HG03064 (cell line): ENCODE measurements around the gene KCNC3.

Experiments used
- ATAC-seq: cut with Tn5 transposase; IDR thresholded peaks from one replicate; pipeline ENCODE4 v1.9.1; 2021; ENCODE audit warnings: low read depth; ENCODE audit not compliant: unreplicated experiment

The KCNC3 gene

DNA sequence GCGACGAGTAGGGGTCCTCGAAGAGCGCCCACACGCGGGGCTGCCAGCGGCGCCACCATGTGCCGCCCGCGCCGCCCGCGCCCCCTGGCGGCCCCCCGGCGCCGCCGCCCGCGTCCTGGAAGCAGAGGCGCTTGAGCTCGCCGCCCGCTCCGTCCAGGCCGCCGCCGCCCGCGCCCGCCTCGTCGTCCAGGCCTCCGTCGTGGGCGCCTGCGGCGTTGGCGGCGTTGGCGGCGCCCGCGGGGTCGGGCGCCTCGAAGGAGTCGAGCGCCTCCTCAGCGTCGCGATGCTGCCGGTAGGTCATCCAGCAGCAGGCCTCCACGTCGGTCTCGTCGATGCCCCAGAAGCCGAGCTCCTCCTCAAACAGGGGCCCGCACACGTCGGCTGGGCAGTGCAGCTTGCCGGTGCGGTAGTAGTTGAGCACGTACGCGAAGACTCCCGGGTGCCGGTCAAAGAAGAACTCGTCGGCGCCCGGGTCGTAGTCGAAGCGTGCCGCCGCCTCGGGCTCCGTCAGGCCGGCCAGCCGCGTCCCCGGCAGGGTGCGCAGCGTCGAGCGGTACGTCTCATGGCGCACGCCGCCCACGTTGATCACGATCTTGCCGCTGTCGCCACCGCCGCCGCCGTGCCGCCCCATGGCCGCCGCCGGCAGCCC is 829 bp downstream of the KCNC3 start:
- ATAC-seq = no peak

DNA sequence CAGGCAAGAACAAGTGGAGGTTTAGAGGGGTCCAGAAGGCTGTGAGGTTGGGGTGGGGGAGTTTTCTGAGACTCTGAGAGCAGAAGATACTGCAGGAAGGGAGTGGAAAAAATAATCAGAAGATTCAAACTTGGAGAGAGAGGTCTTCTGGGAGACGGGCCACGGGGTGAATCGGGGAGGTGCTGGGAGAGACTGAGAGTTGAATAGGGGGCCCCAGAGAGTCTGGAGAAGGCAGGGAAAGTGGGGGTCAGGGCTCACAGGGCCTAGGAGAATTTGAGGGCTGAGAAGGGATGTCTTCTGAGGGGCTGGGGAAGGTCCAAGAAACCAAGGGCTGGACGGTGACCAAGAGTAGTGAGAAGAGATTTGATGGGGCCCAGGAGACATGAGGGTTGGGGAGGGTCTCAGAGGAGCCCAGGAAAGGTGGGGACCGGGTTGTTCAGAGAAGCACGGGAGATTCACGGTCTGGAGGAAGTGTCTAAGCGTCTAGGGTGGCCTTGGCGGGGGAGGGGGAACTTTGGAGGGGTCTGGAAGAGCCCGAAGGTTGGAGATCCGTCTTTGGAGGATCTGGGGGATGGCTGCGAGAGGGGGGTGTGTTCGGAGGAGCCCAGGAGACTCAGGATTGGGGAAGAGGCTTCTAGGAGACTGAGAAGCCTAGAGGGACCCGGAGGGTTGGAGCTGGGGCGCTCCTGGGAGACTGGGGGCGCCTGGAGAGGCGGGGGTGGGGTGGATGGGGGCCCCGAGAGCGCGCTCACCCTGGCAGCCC is 1.5 kb downstream of the KCNC3 start:
- ATAC-seq = no peak

- ATAC-seq = no peak
These were observed 2.2 kb downstream of the KCNC3 start for GRCh38 chr19:50327013-50327412.

DNA sequence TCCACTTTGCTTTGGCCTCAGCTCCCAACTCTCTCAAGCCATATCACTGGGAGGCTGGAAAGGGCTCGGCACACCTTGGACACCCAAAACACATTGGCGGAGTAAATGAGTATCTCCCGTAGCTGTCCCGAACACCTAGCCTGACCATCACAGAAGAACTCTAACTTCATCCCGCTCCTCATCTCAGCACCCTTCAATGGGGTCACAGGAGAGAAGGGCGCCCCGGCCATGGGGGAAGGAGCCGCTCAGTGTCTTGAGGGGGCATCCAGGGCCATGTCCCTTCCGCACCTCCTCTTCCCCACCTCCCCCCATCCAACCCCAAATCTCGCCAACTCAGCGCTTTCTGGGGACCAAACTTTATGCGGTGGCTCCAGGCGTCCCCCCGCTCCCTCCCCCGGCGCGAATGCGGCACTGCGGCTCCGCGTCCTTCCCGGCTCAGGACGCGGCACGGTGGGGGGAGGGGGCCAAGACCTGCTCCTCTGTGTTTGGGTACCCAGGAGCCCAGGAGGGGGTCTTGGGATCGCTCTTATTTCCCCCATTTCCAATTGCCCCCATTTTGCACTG is 3.0 kb downstream of the KCNC3 start:
- ATAC-seq = no peak

DNA sequence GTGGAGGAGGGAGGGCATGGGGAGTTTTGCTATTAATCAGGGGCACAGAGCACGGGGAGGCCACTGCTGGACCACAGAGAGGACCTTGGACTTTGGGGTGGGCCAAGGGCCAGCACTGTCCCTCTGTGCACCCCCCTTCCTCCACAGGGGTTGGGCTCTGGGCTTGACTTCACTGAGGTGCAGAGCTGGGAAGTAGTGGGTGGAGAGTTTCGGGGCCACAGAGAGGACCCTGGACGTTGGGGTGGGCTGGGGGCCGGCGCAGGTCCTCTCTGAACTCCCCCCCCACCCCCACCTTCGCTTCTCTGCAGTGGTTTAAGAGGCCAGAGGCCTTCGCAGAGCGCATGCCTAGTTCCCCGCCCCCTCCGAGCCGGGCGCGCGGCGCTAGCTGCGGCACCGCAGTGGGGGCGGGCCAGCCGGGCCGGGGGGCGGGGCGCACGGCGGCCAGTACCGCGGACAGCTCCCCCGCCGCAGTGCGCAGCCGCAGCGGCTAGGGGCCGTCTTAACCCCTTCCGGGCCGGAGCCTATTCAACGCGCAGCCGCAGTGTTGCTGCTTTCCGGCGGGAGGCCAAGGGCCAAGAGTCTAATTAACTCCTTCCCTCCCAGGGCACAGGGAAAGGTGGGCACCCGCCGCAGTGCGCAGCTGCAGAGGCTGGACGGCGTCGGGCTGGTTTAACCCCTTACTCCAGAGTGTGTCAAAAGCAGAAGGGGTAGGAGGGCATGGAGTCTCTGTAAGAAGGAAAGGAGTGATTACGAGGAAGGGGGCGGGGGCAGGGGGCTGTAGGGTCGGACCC is 3.7 kb downstream of the KCNC3 start:
- no peak for ATAC-seq

DNA sequence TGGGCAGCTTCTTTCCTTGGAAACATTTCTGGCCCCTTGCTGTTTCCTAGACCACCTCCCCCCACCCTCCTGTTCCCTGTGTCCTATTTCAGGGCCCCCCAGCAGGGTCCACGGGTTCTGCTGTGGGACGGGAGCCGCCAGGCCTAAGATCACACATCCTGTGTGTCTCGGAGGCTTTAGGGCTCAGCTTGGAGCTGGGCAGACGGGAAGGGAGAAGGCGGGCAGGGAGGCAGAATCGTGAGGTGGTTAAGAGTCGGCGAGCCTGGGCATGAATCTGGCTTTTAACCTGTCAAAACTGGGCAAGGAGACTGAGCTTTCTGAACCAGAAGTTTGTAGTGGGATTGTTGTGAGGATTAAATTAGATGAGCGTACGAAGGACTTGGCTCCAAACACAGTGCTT is 4.8 kb downstream of the KCNC3 start:
- no peak for ATAC-seq

DNA sequence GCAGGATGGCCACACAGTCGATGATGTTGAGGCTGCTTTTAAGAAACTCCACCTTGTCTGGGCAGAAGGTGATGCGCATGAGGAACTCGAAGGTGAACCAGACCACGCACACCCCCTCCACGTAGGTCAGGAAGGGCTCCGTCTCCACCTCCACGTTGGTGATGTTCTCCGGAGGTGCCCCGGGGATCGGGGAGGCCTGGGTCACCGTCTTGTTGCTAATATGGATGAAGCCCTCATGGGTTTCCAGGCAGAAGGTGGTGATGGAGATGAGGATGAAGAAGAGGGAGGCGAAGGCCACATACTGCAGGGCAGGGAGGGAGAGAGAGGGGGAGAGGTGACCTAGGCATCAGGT is 5.4 kb downstream of the KCNC3 start:
- ATAC-seq = no peak

DNA sequence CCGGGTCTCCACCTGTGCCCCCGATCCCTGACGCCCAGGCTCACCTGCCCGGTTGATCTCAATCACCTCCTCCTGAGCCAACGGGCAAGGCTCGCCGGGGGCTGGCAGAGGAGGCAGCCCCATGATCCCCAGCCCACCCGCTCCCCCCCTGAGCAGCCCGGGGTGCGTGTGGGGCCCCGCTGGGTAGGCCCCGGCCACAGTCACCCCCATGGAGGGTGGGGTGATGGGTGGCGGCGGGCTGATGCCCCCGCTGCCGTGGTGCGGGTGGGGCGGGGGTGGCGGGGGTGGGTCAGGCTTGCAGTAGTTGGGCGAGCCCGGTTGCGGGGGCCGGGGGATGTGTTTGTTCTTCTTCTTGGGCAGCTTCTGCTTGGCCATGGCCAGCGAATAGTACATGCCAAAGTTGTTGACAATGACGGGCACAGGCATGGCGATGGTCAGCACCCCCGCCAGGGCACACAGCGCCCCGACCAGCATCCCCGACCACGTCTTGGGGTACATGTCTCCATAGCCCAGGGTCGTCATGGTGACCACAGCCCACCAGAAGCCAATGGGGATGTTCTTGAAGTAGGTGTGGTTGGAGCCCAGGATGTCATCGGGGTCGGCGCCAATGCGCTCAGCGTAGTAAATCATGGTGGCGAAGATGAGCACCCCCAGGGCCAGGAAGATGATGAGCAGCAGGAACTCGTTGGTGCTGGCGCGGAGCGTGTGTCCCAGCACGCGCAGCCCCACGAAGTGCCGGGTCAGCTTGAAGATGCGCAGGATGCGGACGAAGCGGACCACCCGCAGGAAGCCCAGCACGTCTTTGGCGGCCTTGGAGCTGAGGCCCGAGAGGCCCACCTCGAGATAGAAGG is 6.0 kb downstream of the KCNC3 start:
- ATAC-seq = no peak

DNA sequence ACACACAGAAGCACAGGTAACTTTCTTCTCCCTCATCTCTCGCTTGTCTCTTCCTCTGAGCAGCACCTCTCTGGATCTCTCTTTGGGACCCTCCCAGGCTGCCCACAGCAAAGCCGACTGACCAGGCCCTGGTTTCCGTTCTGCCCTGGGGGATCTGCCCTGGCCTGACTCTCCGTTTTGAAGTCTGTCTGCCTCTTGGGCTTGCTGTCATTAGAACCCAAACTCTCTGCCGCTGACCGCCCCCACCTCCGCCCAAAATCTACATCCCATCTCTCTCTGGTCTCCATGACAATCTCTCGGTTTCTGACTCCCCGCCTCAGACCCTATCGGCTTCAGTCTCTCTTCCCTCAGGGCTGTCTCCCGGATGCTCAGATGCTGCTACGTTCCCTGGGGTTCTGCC is 6.9 kb downstream of the KCNC3 start:
- ATAC-seq = no peak

DNA sequence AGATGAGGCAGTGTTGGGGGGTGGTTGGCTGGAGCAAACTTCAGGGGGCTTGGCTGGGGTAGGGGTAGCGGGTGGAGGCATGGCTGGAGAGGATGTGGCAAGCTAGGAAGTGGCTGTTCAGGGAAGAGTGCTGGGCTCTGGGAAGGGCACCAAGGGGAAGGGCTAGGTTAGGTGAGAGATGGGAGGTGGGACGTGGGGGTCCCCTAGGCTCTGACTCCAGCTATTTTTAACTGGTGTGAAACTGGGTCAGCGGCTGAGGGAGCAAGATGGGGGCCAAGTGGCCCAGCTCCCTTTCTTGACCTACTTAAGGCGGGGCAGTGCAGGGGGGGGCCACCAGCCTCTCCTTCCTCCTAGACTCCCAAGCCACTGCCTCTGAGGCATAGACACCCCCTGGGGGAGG is 7.3 kb downstream of the KCNC3 start:
- no peak for ATAC-seq

GRCh38 chr19:50320596-50320995 is 8.6 kb downstream of the KCNC3 start:
- no peak for ATAC-seq

GRCh38 chr19:50320051-50320450 is 9.1 kb downstream of the KCNC3 start:
- no peak for ATAC-seq

GRCh38 chr19:50319156-50319555 is 10.0 kb downstream of the KCNC3 start:
- no peak for ATAC-seq

GRCh38 chr19:50318438-50318837 is 10.7 kb downstream of the KCNC3 start:
- ATAC-seq = no peak

DNA sequence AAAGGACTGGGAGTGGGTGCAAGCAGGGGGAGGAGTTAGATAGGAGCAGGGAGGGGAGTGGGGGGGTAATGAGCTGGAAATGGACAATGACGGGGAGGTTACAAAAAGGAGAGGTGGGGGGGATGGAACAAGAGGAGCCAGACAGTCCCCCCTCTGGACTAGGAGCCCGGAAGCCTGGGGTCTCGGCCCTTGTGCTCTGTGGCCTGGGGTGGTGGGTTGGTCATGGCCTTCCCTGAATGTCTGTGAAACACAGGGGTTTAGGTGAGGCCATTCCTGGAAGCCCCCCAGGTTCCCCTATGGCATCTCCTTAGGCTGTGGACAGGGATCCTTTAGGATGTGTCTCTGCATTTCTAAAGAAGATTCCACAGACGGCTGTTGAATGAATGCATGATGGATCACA is 12.1 kb downstream of the KCNC3 start:
- no peak for ATAC-seq

- ATAC-seq = no peak
These were observed 13.3 kb downstream of the KCNC3 start for GRCh38 chr19:50315773-50316448.

GRCh38 chr19:50314724-50315708 is 14.2 kb downstream of the KCNC3 start:
- no peak for ATAC-seq

DNA sequence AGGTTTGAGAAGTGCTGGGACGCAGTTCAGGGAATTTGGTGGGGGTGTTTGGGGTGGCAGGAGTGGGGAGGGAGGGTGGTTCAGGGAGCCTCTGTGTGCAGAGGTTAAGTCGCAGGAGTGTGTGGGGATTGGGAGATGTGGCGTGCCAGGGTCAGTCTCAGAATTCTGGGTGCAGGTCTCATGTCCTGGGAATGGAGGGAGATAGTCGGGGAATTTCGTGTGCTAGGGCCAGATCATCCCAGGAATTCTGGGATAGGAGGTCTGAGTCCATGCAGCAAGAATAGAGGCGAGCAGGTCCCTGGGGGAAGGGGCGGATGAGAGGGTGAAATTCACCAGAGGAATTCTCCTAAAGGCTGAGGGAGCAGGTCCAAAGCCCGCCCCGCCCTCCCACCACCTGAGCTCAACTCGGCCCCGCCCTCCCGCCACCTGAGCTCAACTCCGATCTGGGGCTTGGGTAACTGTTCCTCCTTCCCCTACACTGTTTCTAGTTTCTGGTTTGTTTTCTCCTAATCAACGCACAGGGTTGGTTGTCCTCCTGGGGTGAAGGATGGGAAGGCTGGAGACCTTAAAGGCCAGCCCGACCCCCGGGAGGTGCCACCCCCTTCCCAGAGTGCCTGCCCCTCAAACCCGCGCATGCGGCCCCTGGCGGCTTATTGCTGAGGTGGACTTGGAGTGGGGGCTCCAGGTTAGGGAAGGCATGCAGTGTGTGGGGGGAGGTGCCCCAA is 15.2 kb downstream of the KCNC3 start:
- no peak for ATAC-seq
